Cardiac muscle cell (in vitro differentiated cells and primary cell): ENCODE results near the gene POLR1A. TPM values are rescaled to one million over a fixed set of nuclear protein-coding genes. Genes with fewer than 3 reads are reported as not detected.

Experiments
- DNase-seq, 2 donors: peaks; one replicate each; pipeline versions ENCODE4 v3.0.0 to v3.0.0-alpha.2; 2010 to 2017; ENCODE audit warnings: low read depth in 1 of 2, low spot score in 1 of 2
- H3K27ac ChIP-seq: fragments of 200-600 bp; sonication (generic); 2 replicates; pipeline ENCODE4 v1.5.1; 2016
- H3K27me3 ChIP-seq: fragments of 200-600 bp; sonication (generic); 2 replicates; pipeline ENCODE4 v1.6.0; 2016; ENCODE audit warnings: control low read depth
- H3K36me3 ChIP-seq: fragments of 200-600 bp; sonication (generic); 2 replicates; pipeline ENCODE4 v1.5.1; 2016; ENCODE audit warnings: control low read depth
- H3K4me1 ChIP-seq: fragments of 200-600 bp; sonication (generic); 2 replicates; pipeline ENCODE4 v1.8.1; 2017; ENCODE audit warnings: low read depth, mild to moderate bottlenecking, mixed run types
- H3K4me3 ChIP-seq: fragments of 200-600 bp; sonication (generic); 2 replicates; pipeline ENCODE4 v1.5.1; 2016; ENCODE audit warnings: mild to moderate bottlenecking
- H3K9me3 ChIP-seq: fragments of 200-600 bp; sonication (generic); 2 replicates; pipeline ENCODE4 v1.5.1; 2017; ENCODE audit warnings: low read depth, mild to moderate bottlenecking, control low read depth
- polyA plus RNA-seq: library from polyadenylated mRNA; unstranded; fragments of >200 nt; fragmentation: Nextera tagmentation; extraction: Ambion mirVana; gene quantifications from 2 replicates; pipeline ENCODE4 v1.2.1, GENCODE V29; 2016
- total RNA-seq: library from RNA; depleted of rRNA; stranded (reverse); fragments of >200 nt; gene quantifications from 2 replicates; pipeline ENCODE4 v1.2.3, GENCODE V29; 2016
- TF ChIP-seq, protein P1 (sequence below): IDR thresholded peaks from 2 replicates; pipeline ENCODE4 v1.5.1; 2012; ENCODE audit warnings: low read depth, mild to moderate bottlenecking, low read length

Gene POLR1A
- total RNA-seq, result 12.5 and 19.4 TPM in 2 replicates
- polyA plus RNA-seq, result 6.8 and 8.2 TPM in 2 replicates

DNA sequence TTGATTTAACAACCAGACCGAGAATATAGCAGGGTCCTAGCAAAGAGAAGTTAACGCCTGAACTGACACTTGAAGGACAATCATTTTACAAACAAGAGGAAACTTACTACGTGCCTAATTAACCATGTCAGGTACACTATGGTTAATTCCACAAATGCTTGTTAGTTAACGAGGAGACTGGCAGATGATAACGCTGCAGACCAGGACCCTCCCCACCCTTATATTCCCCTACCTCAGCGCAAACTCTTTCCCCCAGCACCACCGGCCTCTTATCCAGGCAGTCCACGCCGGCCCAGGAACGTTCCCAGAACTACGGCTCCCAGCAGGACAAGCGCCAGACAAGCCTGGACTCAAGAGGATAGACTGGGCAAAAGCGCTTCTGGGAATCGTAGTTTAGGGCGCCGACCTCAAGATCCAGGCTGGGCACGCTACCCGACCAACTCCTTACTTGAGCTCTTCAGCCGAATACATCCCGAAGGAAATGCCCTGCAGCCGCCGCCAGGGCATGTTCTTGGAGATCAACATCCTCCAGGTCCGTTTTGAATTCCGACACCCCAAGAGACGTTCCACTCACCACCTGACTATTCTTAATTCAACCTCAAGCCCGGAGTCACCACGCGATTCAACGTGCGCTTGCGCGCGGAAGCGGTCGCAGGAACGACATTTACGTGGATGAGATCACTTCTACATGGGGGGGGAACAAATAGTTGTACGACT is at the start of gene POLR1A:
POLR1A (minus strand) TSS at position 635 of the 717 bp plus-strand sequence; CDS start at position 525, 110 bp downstream.
- TF ChIP-seq, protein P1, sequence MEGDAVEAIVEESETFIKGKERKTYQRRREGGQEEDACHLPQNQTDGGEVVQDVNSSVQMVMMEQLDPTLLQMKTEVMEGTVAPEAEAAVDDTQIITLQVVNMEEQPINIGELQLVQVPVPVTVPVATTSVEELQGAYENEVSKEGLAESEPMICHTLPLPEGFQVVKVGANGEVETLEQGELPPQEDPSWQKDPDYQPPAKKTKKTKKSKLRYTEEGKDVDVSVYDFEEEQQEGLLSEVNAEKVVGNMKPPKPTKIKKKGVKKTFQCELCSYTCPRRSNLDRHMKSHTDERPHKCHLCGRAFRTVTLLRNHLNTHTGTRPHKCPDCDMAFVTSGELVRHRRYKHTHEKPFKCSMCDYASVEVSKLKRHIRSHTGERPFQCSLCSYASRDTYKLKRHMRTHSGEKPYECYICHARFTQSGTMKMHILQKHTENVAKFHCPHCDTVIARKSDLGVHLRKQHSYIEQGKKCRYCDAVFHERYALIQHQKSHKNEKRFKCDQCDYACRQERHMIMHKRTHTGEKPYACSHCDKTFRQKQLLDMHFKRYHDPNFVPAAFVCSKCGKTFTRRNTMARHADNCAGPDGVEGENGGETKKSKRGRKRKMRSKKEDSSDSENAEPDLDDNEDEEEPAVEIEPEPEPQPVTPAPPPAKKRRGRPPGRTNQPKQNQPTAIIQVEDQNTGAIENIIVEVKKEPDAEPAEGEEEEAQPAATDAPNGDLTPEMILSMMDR, result peak; percentile 4
- H3K36me3 ChIP-seq, result peaks cover 11% of the 10 kb centered on the region
- peak; percentile 95 to 96 for DNase-seq
- H3K27ac ChIP-seq, result peak within 1 kb of the TSS; percentile 93
- H3K9me3 ChIP-seq, result no peaks in the 10 kb centered on the region
- no peaks in the 10 kb centered on the region for H3K27me3 ChIP-seq
- peaks cover 10% of the 10 kb centered on the region for H3K4me1 ChIP-seq
- peak within 1 kb of the TSS; percentile 65 for H3K4me3 ChIP-seq

DNA sequence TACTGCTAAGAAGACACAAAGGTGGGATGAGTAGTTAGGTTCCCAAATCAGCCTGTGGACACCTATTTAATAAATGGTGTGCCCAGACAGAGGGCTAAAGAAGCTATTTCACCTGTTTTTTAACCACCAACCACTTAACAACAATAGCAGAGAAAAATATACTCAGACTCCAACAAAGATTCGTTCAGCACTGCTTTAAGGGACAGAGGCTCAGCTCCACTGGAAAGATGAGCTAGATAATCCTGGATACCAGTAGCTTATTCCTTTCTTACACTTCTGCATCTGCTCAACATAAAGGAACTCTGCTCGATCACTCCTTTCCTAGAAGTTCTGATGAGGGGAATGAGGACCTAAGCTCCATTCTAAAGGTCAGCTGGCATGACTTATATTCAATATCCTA is 44.8 kb upstream of the POLR1A start:
- Histone ChIP-seq H3K9me3 (no peaks in the 10 kb centered on the region), H3K27ac (no peak overlapping the region), H3K27me3 (no peaks in the 10 kb centered on the region), H3K4me1 (no peaks in the 10 kb centered on the region), H3K36me3 (peaks cover 56% of the 10 kb centered on the region), H3K4me3 (no peak overlapping the region)
- TF ChIP-seq, protein P1, result no peak
- no peak for DNase-seq

DNA sequence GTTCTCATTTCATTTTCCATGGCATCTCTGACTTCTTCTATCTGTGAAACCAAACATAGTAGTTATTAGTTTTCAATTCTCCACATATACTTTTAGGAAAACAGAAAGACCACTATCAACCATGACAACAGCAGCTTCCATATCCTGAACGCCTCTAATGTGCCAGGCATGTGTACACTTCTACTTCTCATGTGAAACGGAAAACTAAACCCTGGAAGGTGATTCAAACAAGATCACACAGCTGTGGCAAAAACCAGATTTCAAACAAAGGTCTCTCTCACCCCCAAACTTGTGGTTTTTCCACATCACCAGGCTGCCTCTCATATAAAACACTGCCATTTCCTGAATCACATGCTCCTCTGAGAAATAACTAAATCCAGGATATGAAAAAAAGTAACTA is 42.1 kb upstream of the POLR1A start:
- Histone ChIP-seq H3K27me3 (no peaks in the 10 kb centered on the region), H3K27ac (no peak overlapping the region), H3K36me3 (peaks cover 74% of the 10 kb centered on the region), H3K4me1 (no peaks in the 10 kb centered on the region), H3K9me3 (no peaks in the 10 kb centered on the region), H3K4me3 (no peak overlapping the region)
- TF ChIP-seq, protein P1, result no peak
- no peak for DNase-seq

DNA sequence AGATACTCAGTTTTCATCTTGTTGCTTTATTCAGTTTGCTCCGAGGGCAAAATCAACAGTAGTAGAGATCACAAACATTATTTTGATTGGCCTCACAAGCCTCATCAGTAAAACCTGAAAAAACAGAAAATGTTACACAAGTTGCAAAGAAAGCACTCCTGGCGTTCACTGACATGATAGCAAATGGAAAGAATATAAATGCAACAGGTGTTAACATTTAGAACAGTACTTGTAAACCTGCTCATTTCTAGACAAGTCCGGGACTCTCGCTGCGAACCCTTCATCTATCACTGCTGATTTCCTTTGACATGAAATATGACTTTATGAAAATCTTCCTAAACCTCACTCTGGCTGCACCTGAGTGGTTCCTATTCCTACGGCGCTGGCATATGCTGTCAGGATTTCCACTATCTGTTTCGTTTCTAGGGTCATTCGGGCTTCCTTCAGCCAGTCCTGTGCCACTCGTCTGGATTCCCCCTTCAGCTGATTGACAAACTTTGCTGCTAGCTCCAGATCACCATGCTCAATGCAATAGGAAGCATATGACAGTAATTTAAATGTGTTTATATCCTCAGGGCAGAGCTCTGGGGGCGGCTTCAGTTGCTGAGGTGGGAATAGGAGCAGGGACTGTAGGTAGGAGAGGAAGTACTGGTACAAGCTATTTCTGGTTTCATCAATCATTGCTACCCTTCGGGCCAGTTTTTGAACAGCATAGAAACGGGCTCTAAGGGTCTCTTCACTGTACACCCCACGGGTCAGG is 38.4 kb upstream of the POLR1A start:
- Histone ChIP-seq H3K36me3 (peaks cover 66% of the 10 kb centered on the region), H3K4me1 (no peaks in the 10 kb centered on the region), H3K9me3 (no peaks in the 10 kb centered on the region), H3K4me3 (no peak overlapping the region), H3K27me3 (no peaks in the 10 kb centered on the region), H3K27ac (peak overlapping the region; percentile 71)
- no peak for DNase-seq
- TF ChIP-seq, protein P1, result no peak

DNA sequence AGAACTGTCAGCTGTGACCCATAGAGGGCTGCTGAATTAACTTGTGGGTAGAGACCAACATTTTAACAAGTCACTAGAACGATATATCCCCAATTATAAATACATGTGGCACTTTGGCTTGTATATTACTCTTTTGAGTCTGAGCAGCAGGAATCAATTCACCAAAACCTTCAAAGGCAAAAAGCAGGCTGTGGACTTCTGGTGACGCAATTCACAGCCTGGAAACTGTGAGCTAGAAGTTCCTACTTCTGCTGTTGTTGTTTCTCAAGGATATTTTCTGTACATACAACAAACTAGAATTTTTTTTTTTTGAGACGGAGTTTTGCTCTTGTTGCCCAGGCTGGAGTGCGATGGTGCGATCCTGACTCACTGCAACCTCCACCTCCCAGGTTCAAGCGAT is 37.6 kb upstream of the POLR1A start:
- Histone ChIP-seq H3K4me1 (no peaks in the 10 kb centered on the region), H3K36me3 (peaks cover 67% of the 10 kb centered on the region), H3K9me3 (no peaks in the 10 kb centered on the region), H3K4me3 (no peak overlapping the region), H3K27ac (no peak overlapping the region), H3K27me3 (no peaks in the 10 kb centered on the region)
- TF ChIP-seq, protein P1, result no peak
- DNase-seq, result peak in 1 of 2 donors; percentile 11
